GM19351 (cell line): Measurements from ENCODE around the gene COL20A1.

ENCODE experiments used
- ATAC-seq: cut with Tn5 transposase; IDR thresholded peaks from one replicate; pipeline ENCODE4 v1.9.1; 2021; ENCODE audit warnings: mild to moderate bottlenecking, moderate library complexity; ENCODE audit not compliant: unreplicated experiment

Gene COL20A1

GRCh38 chr20:63359164-63359934, 66.4 kb downstream of the COL20A1 start:
- no peak for ATAC-seq

- no peak for ATAC-seq
Measured at GRCh38 chr20:63359937-63360849, 67.2 kb downstream of the COL20A1 start.

GRCh38 chr20:63360850-63361518, 68.0 kb downstream of the COL20A1 start, which contains the start of gene CHRNA4:
Gene CHRNA4 (minus strand): TSS chr20:63361349. CDS start chr20:63361165, 184 bp downstream.
- ATAC-seq, result no peak

- ATAC-seq, result no peak
Measured at GRCh38 chr20:63361519-63362435, 68.8 kb downstream of the COL20A1 start.

- ATAC-seq, result no peak
Measured at GRCh38 chr20:63362436-63363009, 69.5 kb downstream of the COL20A1 start.

- no peak for ATAC-seq
Measured at GRCh38 chr20:63363013-63363957, 70.3 kb downstream of the COL20A1 start.

- ATAC-seq, result no peak
Measured at GRCh38 chr20:63363981-63364561, 71.1 kb downstream of the COL20A1 start.

GRCh38 chr20:63364801-63365585, 72.0 kb downstream of the COL20A1 start:
- ATAC-seq, result no peak

GRCh38 chr20:63365601-63366389, 72.8 kb downstream of the COL20A1 start:
- ATAC-seq, result no peak

GRCh38 chr20:63366390-63367365, 73.7 kb downstream of the COL20A1 start:
- ATAC-seq, result no peak

GRCh38 chr20:63367446-63368055, 74.6 kb downstream of the COL20A1 start:
- no peak for ATAC-seq

GRCh38 chr20:63368151-63368550, 75.2 kb downstream of the COL20A1 start:
- no peak for ATAC-seq

GRCh38 chr20:63369024-63369530, 76.1 kb downstream of the COL20A1 start:
- ATAC-seq, result no peak

GRCh38 chr20:63369724-63370617, 77.0 kb downstream of the COL20A1 start:
- no peak for ATAC-seq
